CD14-positive monocyte (primary cell): Measurements from ENCODE around the gene CFAP97D1. TPM values are rescaled to one million over a fixed set of nuclear protein-coding genes. Genes with fewer than 3 reads are reported as not detected.

Experiments used
- DNase-seq, 3 donors: peaks; one replicate each; pipeline ENCODE4 v3.0.0-alpha.2; 2011 to 2022
- H2AFZ ChIP-seq: 2 replicates; pipeline ENCODE4 v1.6.0; 2012; ENCODE audit warnings: mild to moderate bottlenecking, low read depth, low read length, inconsistent platforms; ENCODE audit not compliant: insufficient read depth, poor library complexity, severe bottlenecking
- H3K27ac ChIP-seq, 2 donors: 1 replicate in 1 of 2; 2 replicates in 1 of 2; pipeline ENCODE4 v1.5.1; 2012 to 2013; ENCODE audit warnings: low read length in 2 of 2, control low read depth in 1 of 2, inconsistent platforms in 1 of 2, low read depth in 1 of 2, mild to moderate bottlenecking in 1 of 2
- H3K27me3 ChIP-seq, 2 donors: one replicate each; pipeline versions ENCODE4 v1.6.0 to v1.6.1; 2011 to 2013; ENCODE audit warnings: low read length in 2 of 2; ENCODE audit not compliant: control insufficient read depth in 2 of 2, insufficient read depth in 2 of 2
- H3K36me3 ChIP-seq, 2 donors: replicated peaks in 1 of 2; 1 replicate in 1 of 2; 2 replicates in 1 of 2; pipeline versions ENCODE4 v1.5.1 to v1.6.1; 2012 to 2013; ENCODE audit warnings: low read length in 2 of 2, control low read depth in 1 of 2, inconsistent platforms in 1 of 2, mild to moderate bottlenecking in 1 of 2; ENCODE audit not compliant: insufficient read depth in 2 of 2, control insufficient read depth in 1 of 2
- H3K4me1 ChIP-seq, 2 donors: 1 replicate in 1 of 2; 2 replicates in 1 of 2; pipeline versions ENCODE4 v1.5.1 to v1.6.1; 2012 to 2013; ENCODE audit warnings: low read length in 2 of 2, control low read depth in 1 of 2, inconsistent platforms in 1 of 2, mild to moderate bottlenecking in 1 of 2, moderate library complexity in 1 of 2; ENCODE audit not compliant: insufficient read depth in 2 of 2, control insufficient read depth in 1 of 2
- H3K4me2 ChIP-seq: replicated peaks from 2 replicates; pipeline ENCODE3; 2012; ENCODE audit warnings: low read length, moderate library complexity, mild to moderate bottlenecking; ENCODE audit not compliant: poor library complexity, severe bottlenecking; ENCODE audit errors: extremely low read depth
- H3K4me3 ChIP-seq, 3 experiments: fragments of 200-600 bp in 1 of 3; sonication (generic) in 1 of 3; replicated peaks in 1 of 3; 1 replicate in 2 of 3; 2 replicates in 1 of 3; pipeline ENCODE4 v1.5.1; 2011 to 2013; ENCODE audit warnings: low read length in 3 of 3, mild to moderate bottlenecking in 3 of 3, control low read depth in 2 of 3, low read depth in 2 of 3, inconsistent platforms in 1 of 3, moderate library complexity in 1 of 3
- H3K79me2 ChIP-seq: 2 replicates; pipeline ENCODE4 v1.6.0; 2012; ENCODE audit warnings: mild to moderate bottlenecking, control low read depth, inconsistent platforms, low read length, moderate library complexity; ENCODE audit not compliant: insufficient read depth
- H3K9ac ChIP-seq: 2 replicates; pipeline ENCODE4 v1.6.0; 2017; ENCODE audit warnings: low read length, mild to moderate bottlenecking; ENCODE audit not compliant: insufficient read depth, poor library complexity, severe bottlenecking
- H3K9me3 ChIP-seq, 2 donors: replicated peaks in 1 of 2; 1 replicate in 1 of 2; 2 replicates in 1 of 2; pipeline versions ENCODE4 v1.5.1 to v1.6.1; 2012 to 2013; ENCODE audit warnings: low read length in 2 of 2, control low read depth in 1 of 2; ENCODE audit not compliant: control insufficient read depth in 1 of 2, insufficient read depth in 1 of 2
- H4K20me1 ChIP-seq: 2 replicates; pipeline ENCODE4 v1.6.0; 2012; ENCODE audit warnings: mild to moderate bottlenecking, low read length, control low read depth, moderate library complexity; ENCODE audit not compliant: insufficient read depth
- H3K27ac Mint-ChIP-seq, 7 donors: one replicate each; pipeline ENCODE4 v1.8.0; 2020; ENCODE audit warnings: mild to moderate bottlenecking in 7 of 7, mixed read lengths in 7 of 7, moderate library complexity in 6 of 7, inconsistent platforms in 2 of 7
- H3K27me3 Mint-ChIP-seq, 3 donors: one replicate each; pipeline ENCODE4 v1.8.0; 2021 to 2022; ENCODE audit warnings: low read depth in 3 of 3, mild to moderate bottlenecking in 3 of 3, mixed read lengths in 3 of 3, moderate library complexity in 3 of 3, inconsistent platforms in 1 of 3
- H3K36me3 Mint-ChIP-seq, 2 donors: one replicate each; pipeline ENCODE4 v1.8.0; 2020; ENCODE audit warnings: mixed read lengths in 2 of 2, inconsistent platforms in 1 of 2, mild to moderate bottlenecking in 1 of 2
- H3K4me1 Mint-ChIP-seq: one replicate; pipeline ENCODE4 v1.8.0; 2020; ENCODE audit warnings: mild to moderate bottlenecking, mixed read lengths
- H3K4me3 Mint-ChIP-seq, 2 donors: one replicate each; pipeline ENCODE4 v1.8.0; 2020; ENCODE audit warnings: mild to moderate bottlenecking in 2 of 2, mixed read lengths in 2 of 2, moderate library complexity in 1 of 2
- H3K9me3 Mint-ChIP-seq, 7 donors: one replicate each; pipeline ENCODE4 v1.8.0; 2020 to 2022; ENCODE audit warnings: mixed read lengths in 7 of 7, mild to moderate bottlenecking in 6 of 7, moderate library complexity in 6 of 7, inconsistent platforms in 2 of 7
- WGBS: methylation state at CpG from one replicate; pipeline ENCODE4 v1.1.5; 2013; ENCODE audit warnings: missing lambda C conversion rate; ENCODE audit not compliant: insufficient coverage; 5-methylcytosine and 5-hydroxymethylcytosine counted together
- intact Hi-C, 2 donors: fragments of 100-400 bp; cut with micrococcal nuclease; formaldehyde crosslinking; loops; one replicate each; pipeline versions ENCODE4 v1.15.0 to v1.15.1; 2023
- polyA plus RNA-seq, 3 donors: library from polyadenylated mRNA; depleted of rRNA in 1 of 3; unstranded in 2 of 3; stranded (reverse) in 1 of 3; fragments of 300-500 nt in 2 of 3; fragments of >200 nt in 1 of 3; fragmentation: Illumina TruSeq in 2 of 3; gene quantifications; 1 replicate in 2 of 3; 2 replicates in 1 of 3; pipeline ENCODE4 v1.2.3, GENCODE V29; 2012 to 2021
- TF ChIP-seq, protein P1 (sequence below): fragments of 200-600 bp; IDR thresholded peaks from one replicate; pipeline ENCODE4 v1.8.0; 2022; ENCODE audit warnings: antibody characterized with exemption, mild to moderate bottlenecking

Gene CFAP97D1
- polyA plus RNA-seq, 3 donors = 0.07 TPM; not detected in 2

DNA sequence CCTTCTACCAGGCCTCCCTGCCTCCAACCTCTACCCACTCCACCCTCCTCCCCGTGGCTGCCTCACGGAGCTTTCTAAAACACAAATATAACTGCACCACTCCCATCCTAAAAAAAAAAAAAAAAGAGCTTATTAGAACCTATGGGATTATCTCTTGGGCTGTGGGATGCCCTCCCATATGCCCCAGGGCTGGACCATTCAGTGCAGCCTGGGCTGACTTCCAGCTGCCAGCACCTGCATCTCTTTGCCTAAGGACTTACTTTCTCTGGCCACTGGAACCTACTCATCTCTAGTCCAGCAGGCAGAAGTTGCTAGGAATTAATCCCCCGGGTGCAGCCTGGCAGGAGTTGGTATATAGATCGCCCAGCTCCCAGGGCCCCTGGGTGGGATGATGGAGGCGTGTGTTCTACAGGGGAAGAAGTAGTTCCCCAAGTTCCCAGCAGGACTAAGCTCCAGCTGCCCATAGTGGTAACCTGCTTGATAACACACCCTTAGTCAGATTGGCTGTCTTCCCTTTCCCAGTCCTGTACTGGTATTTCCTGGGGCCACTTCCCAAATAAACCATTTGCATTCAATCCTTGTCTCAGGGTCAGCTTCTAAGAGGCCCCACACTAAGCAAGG lies 42.4 kb downstream of the CFAP97D1 start:
- Histone ChIP-seq H2AFZ (no peak overlapping the region), H3K27ac (no peak overlapping the region), H4K20me1 (no peaks in the 10 kb centered on the region), H3K9ac (no peak overlapping the region), H3K36me3 (no peaks in the 10 kb centered on the region), H3K9me3 (no peaks in the 10 kb centered on the region), H3K4me3 (no peak overlapping the region), H3K4me2 (no peak overlapping the region), H3K27me3 (no peaks in the 10 kb centered on the region), H3K79me2 (no peaks in the 10 kb centered on the region), H3K4me1 (no peaks in the 10 kb centered on the region)
- intact Hi-C loops = no loop called here
- WGBS = no CpG with 5 or more reads among the region's 5 CpGs
- H3K36me3 Mint-ChIP-seq = peaks cover 4 to 8% of the 10 kb centered on the region in 2 donors
- no peak overlapping the region for H3K4me3 Mint-ChIP-seq
- no peak overlapping the region for H3K27ac Mint-ChIP-seq
- peaks cover 0 to 1% (median 0%) of the 10 kb centered on the region in 3 donors for H3K27me3 Mint-ChIP-seq
- peaks cover 4% of the 10 kb centered on the region for H3K4me1 Mint-ChIP-seq
- H3K9me3 Mint-ChIP-seq = no peaks in the 10 kb centered on the region
- TF ChIP-seq, protein P1, sequence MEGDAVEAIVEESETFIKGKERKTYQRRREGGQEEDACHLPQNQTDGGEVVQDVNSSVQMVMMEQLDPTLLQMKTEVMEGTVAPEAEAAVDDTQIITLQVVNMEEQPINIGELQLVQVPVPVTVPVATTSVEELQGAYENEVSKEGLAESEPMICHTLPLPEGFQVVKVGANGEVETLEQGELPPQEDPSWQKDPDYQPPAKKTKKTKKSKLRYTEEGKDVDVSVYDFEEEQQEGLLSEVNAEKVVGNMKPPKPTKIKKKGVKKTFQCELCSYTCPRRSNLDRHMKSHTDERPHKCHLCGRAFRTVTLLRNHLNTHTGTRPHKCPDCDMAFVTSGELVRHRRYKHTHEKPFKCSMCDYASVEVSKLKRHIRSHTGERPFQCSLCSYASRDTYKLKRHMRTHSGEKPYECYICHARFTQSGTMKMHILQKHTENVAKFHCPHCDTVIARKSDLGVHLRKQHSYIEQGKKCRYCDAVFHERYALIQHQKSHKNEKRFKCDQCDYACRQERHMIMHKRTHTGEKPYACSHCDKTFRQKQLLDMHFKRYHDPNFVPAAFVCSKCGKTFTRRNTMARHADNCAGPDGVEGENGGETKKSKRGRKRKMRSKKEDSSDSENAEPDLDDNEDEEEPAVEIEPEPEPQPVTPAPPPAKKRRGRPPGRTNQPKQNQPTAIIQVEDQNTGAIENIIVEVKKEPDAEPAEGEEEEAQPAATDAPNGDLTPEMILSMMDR = no peak
- DNase-seq = no peak

DNA sequence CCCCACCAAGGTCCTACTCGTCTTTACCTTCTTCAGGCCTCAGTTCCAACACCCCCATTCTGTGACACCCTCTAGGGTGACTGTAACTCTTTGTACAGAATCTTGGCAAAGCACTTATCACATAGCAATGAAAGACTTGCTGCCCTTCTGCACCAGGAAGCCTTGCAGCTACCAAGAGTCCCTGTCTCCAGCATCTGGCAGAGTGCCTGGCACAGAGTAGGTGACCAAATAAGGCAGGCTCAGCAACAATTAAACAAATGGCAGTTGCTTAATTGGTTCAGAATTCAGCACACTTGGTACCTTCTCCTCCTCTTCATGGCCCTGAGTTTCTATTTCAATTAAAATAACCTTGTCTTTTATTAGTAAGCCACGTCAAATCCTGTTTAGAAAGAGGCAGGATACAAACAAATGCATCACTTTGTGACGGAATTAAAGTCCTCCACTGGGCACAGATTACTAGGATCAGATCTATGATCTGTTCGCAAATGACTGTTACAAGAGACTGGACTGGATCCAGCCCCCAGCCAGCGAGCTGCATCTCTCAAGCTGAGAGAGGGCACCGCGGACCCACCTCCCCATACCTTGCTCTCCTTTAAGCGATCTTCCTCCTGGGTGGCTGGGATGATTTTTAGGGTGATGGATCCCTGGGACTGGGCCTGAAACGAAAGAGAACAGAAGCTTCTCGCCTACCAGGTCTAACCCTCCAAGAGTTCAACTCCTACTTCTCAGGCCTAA lies 43.3 kb downstream of the CFAP97D1 start:
- H3K27ac ChIP-seq = no peak overlapping the region
- H2AFZ ChIP-seq = no peak overlapping the region
- Mint-ChIP-seq H3K27ac (no peak overlapping the region), H3K4me3 (no peak overlapping the region), H3K9me3 (no peaks in the 10 kb centered on the region), H3K4me1 (peaks cover 4% of the 10 kb centered on the region), H3K27me3 (peaks cover 0 to 1% (median 0%) of the 10 kb centered on the region in 3 donors), H3K36me3 (peaks cover 4 to 8% of the 10 kb centered on the region in 2 donors)
- H3K4me1 ChIP-seq = no peaks in the 10 kb centered on the region
- no peaks in the 10 kb centered on the region for H3K9me3 ChIP-seq
- H3K79me2 ChIP-seq = no peaks in the 10 kb centered on the region
- H3K9ac ChIP-seq = no peak overlapping the region
- H3K4me2 ChIP-seq = no peak overlapping the region
- H4K20me1 ChIP-seq = no peaks in the 10 kb centered on the region
- no peak for DNase-seq
- no peaks in the 10 kb centered on the region for H3K27me3 ChIP-seq
- TF ChIP-seq, protein P1 = no peak
- 90% methylated on average over 4 of the region's 10 CpGs for WGBS
- H3K36me3 ChIP-seq = no peaks in the 10 kb centered on the region
- no peak overlapping the region for H3K4me3 ChIP-seq
- intact Hi-C loops = no loop called here
